HG02610 (cell line): ENCODE data around the gene ALDH3B2.
"Not testable (repeated sequence)": the region's sequence is repeated elsewhere in the genome, so short reads cannot be mapped to it uniquely, and the experiment has no call there.

Experiments used
- ATAC-seq: cut with Tn5 transposase; IDR thresholded peaks from one replicate; pipeline ENCODE4 v1.9.1; 2021; ENCODE audit warnings: mild to moderate bottlenecking, moderate library complexity; ENCODE audit not compliant: unreplicated experiment

ALDH3B2 gene

DNA sequence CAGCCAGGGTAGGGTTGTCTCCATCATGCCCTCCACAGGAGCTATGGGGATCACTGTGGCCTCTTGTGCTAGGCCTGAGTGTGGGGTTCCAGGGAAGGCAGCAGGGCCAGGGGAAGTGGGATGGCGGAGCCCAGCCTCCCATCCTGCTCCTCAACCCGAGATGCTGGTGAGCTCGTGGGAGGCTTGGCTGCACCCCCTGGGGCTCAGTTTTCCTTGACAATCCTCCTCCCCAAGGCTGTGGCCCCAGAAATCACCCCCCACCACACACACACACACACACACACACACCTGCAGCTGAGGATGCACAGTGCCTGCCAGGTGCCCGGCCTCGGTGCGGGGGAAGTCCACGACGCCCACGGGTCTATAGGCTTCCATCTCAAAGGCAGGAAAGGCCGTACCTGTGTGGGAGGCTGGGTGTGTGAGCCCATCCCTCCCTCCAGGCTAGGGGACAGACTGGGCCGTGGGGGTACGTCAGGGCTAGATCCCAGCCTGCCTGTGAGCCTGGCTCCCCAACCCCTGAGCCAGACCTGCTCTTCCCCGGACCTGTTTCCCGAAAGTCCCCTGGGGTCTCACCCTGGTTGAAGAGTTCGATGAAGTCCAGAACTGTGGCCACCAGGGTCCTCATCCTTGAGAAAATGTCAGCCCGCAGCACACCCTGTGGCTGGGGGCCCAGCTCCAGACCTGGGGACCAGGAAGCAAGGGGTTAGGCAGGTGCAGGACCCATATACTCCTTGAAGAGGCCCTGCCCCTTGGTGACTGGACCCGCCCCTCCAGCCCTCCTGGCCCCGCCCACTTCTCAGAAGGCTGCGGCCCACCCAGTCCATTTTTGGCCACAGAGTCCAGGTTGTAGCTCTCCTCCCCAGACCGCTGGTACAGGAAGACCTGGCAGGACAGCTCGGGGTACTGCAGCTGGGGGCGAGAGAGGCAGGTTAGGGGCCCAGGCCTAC lies 29.7 kb downstream of the ALDH3B2 start:
- ATAC-seq: no peak

DNA sequence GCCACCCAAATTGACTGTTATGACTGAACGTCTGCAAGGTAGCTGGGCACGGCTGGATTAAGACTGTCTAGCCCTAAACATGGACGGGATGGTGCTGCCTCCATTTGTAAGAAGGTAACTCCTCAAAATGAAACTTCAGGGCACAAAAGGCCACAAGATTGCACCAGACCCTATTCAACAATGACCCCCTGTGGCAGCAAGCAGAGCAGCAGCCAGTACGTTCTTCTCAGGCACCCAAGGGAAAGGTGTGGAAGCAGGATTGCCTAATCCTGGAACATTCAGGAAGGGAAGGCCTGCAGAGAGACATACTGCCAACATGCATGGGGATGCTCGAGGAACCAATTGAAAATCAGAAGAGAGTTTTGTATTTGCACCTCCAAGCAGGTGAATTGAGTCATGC lies 30.4 kb downstream of the ALDH3B2 start:
- ATAC-seq: no peak

- ATAC-seq: no peak
Observed at GRCh38 chr11:67642173-67643120, 32.0 kb downstream of the ALDH3B2 start.

GRCh38 chr11:67641338-67642172 lies 32.9 kb downstream of the ALDH3B2 start:
- no peak for ATAC-seq

DNA sequence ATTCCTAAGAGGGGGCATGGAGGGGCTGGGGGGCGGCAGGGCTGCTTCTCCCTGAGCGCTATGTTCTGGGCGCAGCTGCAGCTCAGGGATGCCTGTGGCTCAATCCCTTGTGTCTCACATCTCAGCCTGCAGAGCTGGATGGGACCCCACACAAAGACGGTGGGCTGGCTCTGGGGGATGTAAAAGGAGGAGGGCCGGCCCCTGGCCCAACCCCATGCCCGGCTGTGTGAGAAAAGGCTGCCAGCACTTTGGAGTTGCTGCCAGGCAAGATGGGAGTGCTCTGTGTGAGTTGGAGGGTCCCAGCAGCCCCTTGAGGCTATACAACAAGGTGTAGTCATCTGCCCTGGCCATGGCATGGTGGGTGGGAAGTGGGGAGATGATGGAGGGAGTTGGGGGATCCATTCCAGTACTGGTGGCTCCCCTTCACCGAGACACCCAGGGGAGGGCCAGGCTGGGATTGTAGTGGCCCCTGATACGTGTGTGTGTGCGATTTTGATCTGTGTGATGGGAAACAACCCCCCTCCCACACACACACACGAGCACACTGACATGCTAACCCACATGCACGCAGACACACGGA lies 33.6 kb downstream of the ALDH3B2 start:
- ATAC-seq: no peak

- ATAC-seq: no peak
Observed at GRCh38 chr11:67640021-67640757, 34.2 kb downstream of the ALDH3B2 start.

DNA sequence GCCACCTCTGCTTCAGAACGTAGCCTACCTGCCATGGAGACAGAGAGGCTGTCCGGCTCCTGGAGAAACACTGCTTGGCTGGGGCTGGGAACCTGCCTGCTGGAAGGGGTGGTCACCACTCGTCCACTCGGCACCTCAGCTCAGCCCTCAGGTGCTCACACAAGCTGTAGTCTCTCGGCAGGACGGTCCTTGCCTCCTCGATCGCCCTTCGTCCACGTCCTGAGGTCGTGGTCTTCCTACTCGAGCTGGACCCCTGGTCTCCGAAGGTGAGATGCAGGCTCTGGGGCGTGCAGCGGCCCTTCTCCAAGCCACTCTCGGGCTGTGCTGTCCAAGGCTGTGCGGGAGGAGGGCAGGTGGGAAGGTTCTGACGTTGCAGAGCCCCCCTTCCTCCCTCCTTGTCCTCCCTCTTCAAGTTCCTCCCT lies 35.0 kb downstream of the ALDH3B2 start, which contains the start of gene TBX10:
TBX10 (minus strand) TSS at position 326 of the 422 bp plus-strand sequence; CDS start at position 35, 291 bp downstream.
- no peak for ATAC-seq

DNA sequence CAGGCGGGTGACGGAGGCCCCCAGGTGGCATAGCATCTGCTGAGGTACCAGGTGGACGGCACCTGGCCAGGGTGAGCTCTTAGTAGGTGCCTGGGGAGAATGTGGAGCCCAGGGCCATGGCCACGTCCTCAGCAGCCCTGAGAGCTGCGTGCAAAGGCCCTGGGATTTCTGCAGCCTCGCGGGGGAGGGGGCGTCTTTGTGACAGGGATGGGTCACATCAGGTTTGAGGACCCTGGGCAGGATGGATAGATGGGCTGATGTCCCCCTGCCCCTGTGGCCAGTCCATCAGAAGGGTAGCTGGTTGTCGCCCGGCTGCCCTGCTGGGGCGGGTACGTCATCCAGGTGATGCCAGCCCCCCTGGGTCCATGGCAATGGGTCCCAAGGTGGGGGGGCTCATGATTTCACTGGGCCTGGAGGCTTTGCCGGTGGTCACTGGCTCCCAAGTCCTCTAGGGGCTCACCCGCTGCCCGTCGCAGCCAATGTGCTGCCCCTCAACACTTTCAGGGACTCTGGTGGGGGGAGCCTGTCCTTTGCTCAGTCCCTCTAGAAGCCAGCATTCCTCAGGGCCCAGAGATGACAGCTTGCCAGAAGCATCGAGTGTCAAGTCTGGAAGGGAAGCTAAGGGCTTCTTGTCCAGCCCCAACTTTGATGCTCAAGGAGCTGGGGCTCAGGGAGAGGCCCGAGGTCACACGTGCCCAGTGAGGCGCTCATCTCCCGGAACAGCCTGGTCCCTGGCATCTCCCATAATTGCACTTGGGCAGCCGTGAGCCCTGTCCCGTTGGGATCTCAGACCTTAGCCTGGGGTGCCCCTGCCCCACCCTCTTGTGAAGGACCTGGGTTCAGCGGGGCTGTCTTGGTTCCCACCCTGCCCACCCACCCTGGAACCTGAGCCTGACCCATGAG lies 35.6 kb downstream of the ALDH3B2 start:
- no peak for ATAC-seq

DNA sequence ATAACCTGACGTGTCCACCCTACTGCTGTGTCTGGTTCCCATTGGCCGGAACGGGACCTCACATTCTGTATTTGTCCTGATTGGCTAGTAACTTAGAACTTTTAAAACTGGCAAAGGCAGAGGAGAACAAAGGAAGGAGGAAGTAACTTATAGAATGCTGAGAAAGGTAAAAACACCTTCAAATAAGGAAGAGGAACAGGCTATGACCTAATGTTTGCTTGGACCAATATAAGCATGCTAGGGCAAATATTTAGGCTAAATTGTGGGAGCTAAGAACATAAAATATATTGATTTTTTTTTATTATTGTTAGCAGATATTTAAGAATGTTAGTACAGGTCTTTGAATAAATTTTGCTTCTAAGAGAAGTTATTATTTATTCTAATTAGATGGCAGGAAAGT lies 37.0 kb downstream of the ALDH3B2 start:
- not testable (repeated sequence) for ATAC-seq

GRCh38 chr11:67636962-67637361 lies 37.5 kb downstream of the ALDH3B2 start:
- ATAC-seq: no peak

DNA sequence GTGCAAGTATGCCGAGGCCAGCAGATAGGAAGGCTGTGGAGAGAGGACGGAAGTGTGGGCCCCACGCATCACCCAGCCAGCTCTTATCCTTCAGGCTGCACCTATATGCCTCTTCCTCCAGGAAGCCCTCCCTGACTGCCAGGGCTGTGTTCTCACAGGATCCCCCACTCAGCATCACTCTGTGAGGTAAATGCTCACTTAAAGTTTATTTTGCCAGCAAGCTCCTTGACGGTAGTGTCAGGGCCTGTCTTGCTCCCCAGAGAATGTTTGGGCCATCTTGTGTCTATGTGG lies 39.2 kb downstream of the ALDH3B2 start:
- no peak for ATAC-seq

DNA sequence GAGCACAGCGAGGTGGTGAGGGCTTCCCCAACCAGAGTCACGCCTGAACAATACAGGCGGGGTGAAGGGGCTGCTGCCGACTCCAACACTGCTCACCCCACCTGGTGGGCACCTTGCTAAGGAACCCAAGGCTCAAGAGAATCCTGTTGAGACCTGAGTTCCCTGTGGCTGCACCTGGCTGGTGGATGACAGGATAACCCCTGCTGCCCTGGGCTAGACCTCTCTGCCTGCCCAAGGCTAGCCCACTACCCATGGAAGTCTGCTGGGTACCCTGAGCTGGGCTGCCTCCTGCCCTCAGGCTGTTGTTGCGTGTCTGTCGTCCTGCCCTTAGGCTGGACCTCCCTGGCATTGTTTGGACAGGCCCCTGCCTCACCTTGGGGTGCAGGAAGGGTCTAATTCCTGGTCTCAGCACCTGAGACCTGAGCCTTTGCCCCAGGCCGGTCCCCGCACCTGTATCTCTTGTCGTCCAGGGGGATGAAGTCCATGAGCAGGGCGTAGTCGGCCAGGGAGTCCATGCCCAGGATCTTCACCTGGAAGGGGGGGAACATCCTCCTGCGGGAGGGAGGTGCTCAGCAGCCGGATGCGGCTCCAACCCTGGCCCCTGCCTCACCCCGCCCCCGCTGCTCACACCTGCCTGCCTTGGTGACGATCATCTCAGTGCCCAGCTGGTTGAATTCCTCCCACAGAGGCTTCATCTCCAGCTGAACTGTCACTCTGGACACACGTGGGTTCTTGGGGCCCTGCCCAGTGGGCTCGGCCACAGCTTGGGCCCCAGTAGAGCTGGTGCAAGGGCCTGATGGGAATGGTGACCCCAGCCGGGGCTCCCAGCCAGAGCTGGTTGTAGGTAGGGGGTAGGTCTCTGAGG lies 39.8 kb downstream of the ALDH3B2 start:
- no peak for ATAC-seq

DNA sequence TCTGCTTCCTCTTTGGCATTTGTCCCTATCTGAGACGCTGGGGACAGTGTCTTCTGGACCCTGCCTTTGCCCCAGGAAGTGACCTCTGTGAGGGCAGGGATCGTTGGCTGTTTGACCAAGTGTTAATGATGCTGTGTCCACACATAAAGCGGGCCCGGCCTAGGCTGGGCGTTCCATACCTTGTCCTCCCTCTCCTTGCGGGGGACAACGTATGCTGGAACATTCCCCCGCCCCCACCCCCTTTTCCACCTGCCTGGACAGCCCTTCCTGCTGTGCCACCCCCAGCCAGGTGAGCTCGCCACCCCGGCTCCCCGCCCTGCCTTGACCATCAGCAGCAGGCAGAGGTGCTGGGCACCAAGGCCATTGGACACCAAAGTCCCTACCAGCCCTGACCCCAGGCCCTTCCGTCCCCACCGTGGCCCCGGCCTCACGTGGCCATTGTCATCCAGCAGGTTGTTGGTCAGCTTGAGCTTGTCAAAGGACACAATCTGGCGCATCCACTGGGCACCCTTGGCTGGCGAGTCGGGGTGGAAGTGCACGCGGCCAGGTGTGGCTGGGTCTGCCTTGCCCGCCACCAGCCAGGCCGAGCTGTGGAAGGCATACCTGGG lies 40.6 kb downstream of the ALDH3B2 start:
- no peak for ATAC-seq

DNA sequence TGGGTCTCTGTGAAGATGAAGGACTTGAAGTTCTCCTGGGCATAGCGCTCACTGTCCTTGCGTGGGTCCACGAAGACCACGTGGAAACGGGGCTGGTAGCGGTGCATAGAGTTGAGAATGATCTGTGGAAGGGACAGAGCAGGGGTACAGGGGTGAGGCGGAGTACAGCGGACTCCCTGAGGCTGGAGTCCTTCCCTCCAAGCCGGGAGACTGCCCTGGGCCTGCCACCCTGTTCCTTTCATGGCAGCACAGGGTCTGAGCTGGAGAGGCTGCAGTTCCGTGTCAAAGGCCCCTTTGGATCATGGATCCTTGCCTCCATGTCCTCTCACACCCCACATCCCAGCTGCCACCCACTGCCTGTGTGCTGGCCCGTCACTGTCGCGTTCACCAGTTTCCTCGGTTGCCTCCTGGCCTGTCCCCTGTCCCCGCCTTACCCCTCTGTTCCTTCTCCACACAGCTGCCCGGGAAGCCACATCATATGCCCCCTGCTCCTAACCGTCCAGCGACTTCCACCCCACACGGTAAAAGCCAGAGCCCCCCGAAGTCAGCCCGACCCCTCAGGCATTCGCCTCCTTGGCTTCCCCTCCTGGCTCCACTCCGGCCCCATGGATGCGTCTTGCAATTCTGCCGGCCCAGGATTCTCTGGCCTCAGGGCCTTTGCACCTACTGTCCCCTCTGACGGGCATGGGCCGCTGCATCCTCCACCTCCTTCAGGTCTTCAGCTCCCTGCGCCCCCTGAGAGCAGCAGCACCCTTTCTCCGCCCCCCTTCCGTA lies 41.3 kb downstream of the ALDH3B2 start:
- no peak for ATAC-seq

DNA sequence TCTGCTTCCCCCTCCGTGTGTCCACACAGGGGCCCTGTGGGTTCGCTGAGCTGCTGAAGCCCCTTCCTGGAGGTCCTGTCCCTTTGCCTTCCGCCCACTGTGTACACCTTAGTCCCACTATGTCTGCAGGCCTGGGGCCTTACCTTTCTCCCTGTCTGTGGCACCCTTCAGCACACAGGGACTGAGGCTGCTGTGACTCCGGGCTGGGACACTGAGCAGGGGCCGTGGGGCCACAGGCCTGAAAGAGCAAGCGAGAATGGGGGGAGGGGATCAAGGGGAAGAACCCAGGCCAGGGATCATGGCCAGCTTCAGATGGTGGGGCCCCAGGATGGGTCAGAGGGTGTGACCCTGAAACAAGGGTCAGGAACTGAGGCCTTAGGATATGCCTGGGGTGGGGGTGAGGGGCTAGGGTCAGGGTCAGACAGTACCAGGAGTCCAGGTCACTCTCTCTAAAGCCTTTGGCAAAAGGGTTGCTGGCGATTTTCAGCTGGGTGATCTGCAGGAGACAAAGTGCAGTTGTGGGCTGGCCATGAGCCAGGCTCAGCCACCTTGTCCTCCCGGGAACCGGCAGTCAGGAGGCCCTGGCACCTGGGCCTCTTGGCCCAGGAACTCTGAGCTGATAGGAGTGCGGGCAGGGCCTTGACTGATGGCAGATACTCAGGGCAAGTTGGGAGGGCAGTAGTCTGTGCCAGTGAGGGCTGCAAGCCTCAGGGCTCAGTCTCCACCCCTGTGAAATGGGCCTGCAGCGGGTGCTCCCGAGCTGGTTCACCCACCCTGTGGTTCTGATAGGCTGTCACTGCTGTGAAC lies 42.0 kb downstream of the ALDH3B2 start:
- no peak for ATAC-seq

GRCh38 chr11:67631853-67632174 lies 42.6 kb downstream of the ALDH3B2 start:
- no peak for ATAC-seq
